ENCODE measurements around the gene DLK2. TPM values are rescaled to one million over a fixed set of nuclear protein-coding genes. Genes with fewer than 3 reads are reported as not detected.

The DLK2 gene
- total and polyA plus RNA-seq, 2 of the 13 experiments (the other 11 are each of a cell fraction or from before 2014, with no cell fraction given), result 1.2 to 3.8 TPM

GRCh38 chr6:43436577-43437282, 18.6 kb downstream of the DLK2 start (continued):
- TF ChIP-seq CENPT (CRISPR knock-in tag; IDR thresholded peaks at IDR 0.05; ENCODE audit: low read depth) (no peak), ZNF441 (CRISPR knock-in tag; IDR thresholded peaks at IDR 0.05; ENCODE audit: borderline replicate concordance) (peak; percentile 71; the same call in 1 of the 2 replicates), SMC3 (IDR thresholded peaks at IDR 0.05; ENCODE audit: low read length) (no peak), HMGA1 (CRISPR knock-in tag; conservative IDR thresholded peaks at IDR 0.05) (no peak), U2AF2 (IDR thresholded peaks at IDR 0.05; ENCODE audit: low read depth, low read length) (no peak), GATAD1 (CRISPR knock-in tag; IDR thresholded peaks at IDR 0.05) (peak; percentile 53; the same call in 1 of the 2 replicates), KLF12 (CRISPR knock-in tag; IDR thresholded peaks at IDR 0.05; ENCODE audit: borderline replicate concordance) (no peak), CCDC6 (CRISPR knock-in tag; IDR thresholded peaks at IDR 0.05) (peak; percentile 90; the same call in 1 of the 2 replicates), ZNF777 (CRISPR knock-in tag; IDR thresholded peaks at IDR 0.05) (no peak), ZNF225 (CRISPR knock-in tag; IDR thresholded peaks at IDR 0.05) (no peak), ESRRA (CRISPR knock-in tag; IDR thresholded peaks at IDR 0.05; ENCODE audit: low read depth) (peak; percentile 68; the same call in 1 of the 2 replicates), ZBTB34 (CRISPR knock-in tag; IDR thresholded peaks at IDR 0.05) (peak; percentile 92), ZNF766 (CRISPR knock-in tag; IDR thresholded peaks at IDR 0.05; ENCODE audit: borderline replicate concordance) (no peak), MZF1 (CRISPR knock-in tag; IDR thresholded peaks at IDR 0.05; ENCODE audit: borderline replicate concordance) (0 out of 2 replicates have a peak, but pooled peaks have one; percentile 29), NCOA2 (CRISPR knock-in tag; IDR thresholded peaks at IDR 0.05) (peak; percentile 36; the same call in 1 of the 2 replicates), ZNF251 (CRISPR knock-in tag; IDR thresholded peaks at IDR 0.05) (no peak), ZSCAN30 (CRISPR knock-in tag; IDR thresholded peaks at IDR 0.05) (no peak), ZNF589 (CRISPR knock-in tag; conservative IDR thresholded peaks at IDR 0.05) (no peak), PAX8 (CRISPR knock-in tag; IDR thresholded peaks at IDR 0.05; ENCODE audit: borderline replicate concordance) (no peak), ZNF879 (CRISPR knock-in tag; IDR thresholded peaks at IDR 0.05) (no peak), FLYWCH1 (CRISPR knock-in tag; IDR thresholded peaks at IDR 0.05) (no peak), PCBP1 (IDR thresholded peaks at IDR 0.05; ENCODE audit: borderline replicate concordance, low read depth, low read length) (no peak), TOPORS (CRISPR knock-in tag; IDR thresholded peaks at IDR 0.05) (peak; percentile 71), ZNF552 (CRISPR knock-in tag; IDR thresholded peaks at IDR 0.05; ENCODE audit: borderline replicate concordance) (no peak), ONECUT2 (CRISPR knock-in tag; IDR thresholded peaks at IDR 0.05) (no peak), NKX3-1 (CRISPR knock-in tag; IDR thresholded peaks at IDR 0.05) (no peak), ZBTB4 (CRISPR knock-in tag; IDR thresholded peaks at IDR 0.05; ENCODE audit: borderline replicate concordance) (0 out of 2 replicates have a peak, but pooled peaks have one; percentile 20), ZZZ3 (CRISPR knock-in tag; IDR thresholded peaks at IDR 0.05; ENCODE audit: borderline replicate concordance) (no peak), ZNF17 (CRISPR knock-in tag; IDR thresholded peaks at IDR 0.05) (no peak)
